ENCODE measurements around the gene C1orf159.

DNA sequence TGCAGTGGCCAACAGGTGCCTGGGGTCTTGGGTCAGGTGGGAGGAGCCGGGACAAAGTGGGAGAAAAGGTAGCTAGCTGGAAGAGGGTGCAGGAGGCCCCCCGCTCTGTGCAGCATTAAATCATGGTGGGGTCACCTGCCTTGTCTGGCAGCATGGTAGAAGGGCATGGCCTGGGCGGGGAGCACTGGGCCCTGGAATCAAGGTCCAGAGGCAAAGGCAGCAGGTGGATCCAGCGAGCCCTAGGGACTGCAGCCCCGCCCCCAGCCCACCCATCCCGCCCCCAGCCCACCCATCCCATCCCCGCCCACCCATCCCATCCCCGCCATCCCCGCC lies 41.1 kb upstream of the C1orf159 start:
- TF ChIP-seq, protein P1, sequence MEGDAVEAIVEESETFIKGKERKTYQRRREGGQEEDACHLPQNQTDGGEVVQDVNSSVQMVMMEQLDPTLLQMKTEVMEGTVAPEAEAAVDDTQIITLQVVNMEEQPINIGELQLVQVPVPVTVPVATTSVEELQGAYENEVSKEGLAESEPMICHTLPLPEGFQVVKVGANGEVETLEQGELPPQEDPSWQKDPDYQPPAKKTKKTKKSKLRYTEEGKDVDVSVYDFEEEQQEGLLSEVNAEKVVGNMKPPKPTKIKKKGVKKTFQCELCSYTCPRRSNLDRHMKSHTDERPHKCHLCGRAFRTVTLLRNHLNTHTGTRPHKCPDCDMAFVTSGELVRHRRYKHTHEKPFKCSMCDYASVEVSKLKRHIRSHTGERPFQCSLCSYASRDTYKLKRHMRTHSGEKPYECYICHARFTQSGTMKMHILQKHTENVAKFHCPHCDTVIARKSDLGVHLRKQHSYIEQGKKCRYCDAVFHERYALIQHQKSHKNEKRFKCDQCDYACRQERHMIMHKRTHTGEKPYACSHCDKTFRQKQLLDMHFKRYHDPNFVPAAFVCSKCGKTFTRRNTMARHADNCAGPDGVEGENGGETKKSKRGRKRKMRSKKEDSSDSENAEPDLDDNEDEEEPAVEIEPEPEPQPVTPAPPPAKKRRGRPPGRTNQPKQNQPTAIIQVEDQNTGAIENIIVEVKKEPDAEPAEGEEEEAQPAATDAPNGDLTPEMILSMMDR (IDR thresholded peaks at IDR 0.05; ENCODE audit: borderline replicate concordance, extremely low read depth, low read length, poor library complexity, severe bottlenecking) = no peak
- no peak for TF ChIP-seq EZH2 (IDR thresholded peaks at IDR 0.05; ENCODE audit: borderline replicate concordance, low read depth, low read length, severe bottlenecking)

Data from DND-41 (cell line).